MM.1S (cell line): ENCODE data around the gene SNX21.

ENCODE experiments used
- DNase-seq: peaks from one replicate; pipeline ENCODE4 v3.0.0-alpha.2; 2015
- H2AFZ ChIP-seq: fragments of 300-600 bp; sonication (generic); 2 replicates; pipeline ENCODE4 v1.6.0; 2016; ENCODE audit warnings: antibody characterized with exemption, low read length
- H3F3A ChIP-seq: fragments of 300-600 bp; sonication (generic); 2 replicates; pipeline ENCODE4 v1.6.1; 2016; ENCODE audit warnings: mild to moderate bottlenecking, antibody characterized with exemption, low read length, moderate library complexity, mixed read lengths; ENCODE audit not compliant: insufficient read depth
- H3K27ac ChIP-seq: fragments of 300-600 bp; sonication (generic); 2 replicates; pipeline ENCODE4 v1.5.1; 2016; ENCODE audit warnings: mild to moderate bottlenecking, low read length
- H3K27me3 ChIP-seq: fragments of 300-600 bp; sonication (generic); replicated peaks from 2 replicates; pipeline ENCODE4 v1.6.0; 2016; ENCODE audit warnings: low read length; ENCODE audit not compliant: insufficient read depth
- H3K36me3 ChIP-seq: fragments of 300-600 bp; sonication (generic); replicated peaks from 2 replicates; pipeline ENCODE4 v1.6.1; 2016; ENCODE audit warnings: mild to moderate bottlenecking, low read length, mixed read lengths; ENCODE audit not compliant: insufficient read depth
- H3K4me1 ChIP-seq: fragments of 300-600 bp; sonication (generic); 2 replicates; pipeline ENCODE4 v1.6.1; 2016; ENCODE audit warnings: low read length, mixed read lengths
- H3K4me2 ChIP-seq: fragments of 300-600 bp; sonication (generic); 2 replicates; pipeline ENCODE4 v1.6.0; 2016; ENCODE audit warnings: low read depth, low read length
- H3K4me3 ChIP-seq: fragments of 300-600 bp; sonication (generic); 2 replicates; pipeline ENCODE4 v1.5.1; 2016; ENCODE audit warnings: low read length, mixed read lengths
- H3K79me2 ChIP-seq: fragments of 300-600 bp; sonication (generic); 2 replicates; pipeline ENCODE4 v1.6.1; 2016; ENCODE audit warnings: mixed run types, low read length, mixed read lengths
- H3K9ac ChIP-seq: fragments of 300-600 bp; sonication (generic); 2 replicates; pipeline ENCODE4 v1.6.1; 2016; ENCODE audit warnings: low read length, mixed read lengths
- H3K9me2 ChIP-seq: fragments of 300-600 bp; sonication (generic); replicated peaks from 2 replicates; pipeline ENCODE4 v1.6.1; 2016; ENCODE audit warnings: mild to moderate bottlenecking, low read length, mixed read lengths; ENCODE audit not compliant: insufficient read depth
- H3K9me3 ChIP-seq: fragments of 300-600 bp; sonication (generic); replicated peaks from 2 replicates; pipeline ENCODE4 v1.6.1; 2016; ENCODE audit warnings: mild to moderate bottlenecking, low read length, mixed read lengths; ENCODE audit not compliant: insufficient read depth
- H4K20me1 ChIP-seq: fragments of 300-600 bp; sonication (generic); 2 replicates; pipeline ENCODE4 v1.6.1; 2016; ENCODE audit warnings: mild to moderate bottlenecking, low read length, moderate library complexity, mixed read lengths; ENCODE audit not compliant: insufficient read depth
- EZH2 ChIP-seq: fragments of 300-600 bp; sonication (generic); optimal IDR thresholded peaks from 2 replicates; pipeline ENCODE3; 2017; ENCODE audit warnings: low read depth, mild to moderate bottlenecking, antibody characterized with exemption, low read length, mixed read lengths
- EZH2phosphoT487 ChIP-seq: fragments of 300-600 bp; sonication (generic); IDR thresholded peaks from 2 replicates; pipeline ENCODE4 v1.6.1; 2018; ENCODE audit warnings: antibody characterized with exemption, low read length
- TF ChIP-seq, protein P1 (sequence below): fragments of 300-600 bp; sonication (generic); IDR thresholded peaks from 2 replicates; pipeline ENCODE4 v1.5.1; 2016; ENCODE audit warnings: antibody characterized with exemption, low read length, mixed read lengths

Gene SNX21, protein sequence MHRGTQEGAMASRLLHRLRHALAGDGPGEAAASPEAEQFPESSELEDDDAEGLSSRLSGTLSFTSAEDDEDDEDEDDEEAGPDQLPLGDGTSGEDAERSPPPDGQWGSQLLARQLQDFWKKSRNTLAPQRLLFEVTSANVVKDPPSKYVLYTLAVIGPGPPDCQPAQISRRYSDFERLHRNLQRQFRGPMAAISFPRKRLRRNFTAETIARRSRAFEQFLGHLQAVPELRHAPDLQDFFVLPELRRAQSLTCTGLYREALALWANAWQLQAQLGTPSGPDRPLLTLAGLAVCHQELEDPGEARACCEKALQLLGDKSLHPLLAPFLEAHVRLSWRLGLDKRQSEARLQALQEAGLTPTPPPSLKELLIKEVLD

DNA sequence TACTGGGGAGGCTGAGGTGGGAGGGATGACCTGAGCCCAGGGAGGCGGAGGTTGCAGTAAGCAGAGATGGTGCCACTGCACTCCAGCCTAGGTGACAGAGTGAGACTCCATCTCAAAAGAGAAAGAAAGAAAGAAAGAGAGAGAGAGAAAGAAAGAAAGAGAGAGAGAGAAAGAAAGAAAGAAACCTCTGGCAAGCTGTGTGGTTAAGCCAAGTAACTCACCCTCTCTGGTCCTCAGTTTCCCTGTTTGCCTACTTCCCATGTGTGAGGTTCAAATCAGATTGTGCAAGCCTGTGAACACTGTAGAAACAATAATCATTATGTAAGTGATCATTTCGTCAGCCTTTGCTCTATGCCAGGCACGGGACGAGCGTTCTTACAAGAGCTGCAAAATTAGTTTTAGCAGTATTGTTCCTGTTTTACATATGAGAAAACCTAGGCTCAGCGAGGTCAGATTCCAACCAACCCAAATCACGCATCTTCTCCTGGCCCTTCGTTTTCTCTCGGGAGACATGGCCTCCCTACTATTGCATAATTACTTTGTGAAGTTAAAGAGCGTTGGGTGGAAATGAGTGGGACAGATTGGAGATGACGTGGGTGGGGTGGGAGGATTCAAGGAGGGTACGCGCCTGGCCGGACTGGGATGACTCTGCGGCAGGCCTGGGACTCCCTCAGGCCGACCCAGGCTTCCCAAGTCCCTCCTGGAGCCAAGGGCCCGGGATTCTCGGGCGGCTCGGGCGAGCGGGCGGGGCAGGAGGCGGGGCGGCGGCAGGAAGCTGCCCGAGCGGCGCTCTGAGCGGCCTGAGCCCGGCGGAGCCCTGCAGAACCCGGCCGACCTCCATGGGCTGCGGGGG lies at the start of gene SNX21:
TSS of gene SNX21 (plus strand) at position 770 of the 853 bp plus-strand sequence. CDS start 121 bp downstream, outside the sequence.
- Histone ChIP-seq H3K36me3 (no peaks in the 10 kb centered on the region), H3K9ac (peak within 1 kb of the TSS; percentile 44; the same call in 1 of the 2 replicates), H3K79me2 (no peaks in the 10 kb centered on the region), H3K4me3 (peak within 1 kb of the TSS; percentile 69), H3K9me3 (no peaks in the 10 kb centered on the region), H3K4me1 (no peaks in the 10 kb centered on the region), H3K9me2 (no peaks in the 10 kb centered on the region), H3F3A (no peaks in the 10 kb centered on the region), H3K27me3 (no peaks in the 10 kb centered on the region), H2AFZ (peak within 1 kb of the TSS; percentile 88), H3K27ac (no peak within 1 kb of the TSS), H4K20me1 (no peaks in the 10 kb centered on the region), H3K4me2 (peak within 1 kb of the TSS; percentile 97)
- peak; percentile 18 for DNase-seq
- TF ChIP-seq, protein P1, sequence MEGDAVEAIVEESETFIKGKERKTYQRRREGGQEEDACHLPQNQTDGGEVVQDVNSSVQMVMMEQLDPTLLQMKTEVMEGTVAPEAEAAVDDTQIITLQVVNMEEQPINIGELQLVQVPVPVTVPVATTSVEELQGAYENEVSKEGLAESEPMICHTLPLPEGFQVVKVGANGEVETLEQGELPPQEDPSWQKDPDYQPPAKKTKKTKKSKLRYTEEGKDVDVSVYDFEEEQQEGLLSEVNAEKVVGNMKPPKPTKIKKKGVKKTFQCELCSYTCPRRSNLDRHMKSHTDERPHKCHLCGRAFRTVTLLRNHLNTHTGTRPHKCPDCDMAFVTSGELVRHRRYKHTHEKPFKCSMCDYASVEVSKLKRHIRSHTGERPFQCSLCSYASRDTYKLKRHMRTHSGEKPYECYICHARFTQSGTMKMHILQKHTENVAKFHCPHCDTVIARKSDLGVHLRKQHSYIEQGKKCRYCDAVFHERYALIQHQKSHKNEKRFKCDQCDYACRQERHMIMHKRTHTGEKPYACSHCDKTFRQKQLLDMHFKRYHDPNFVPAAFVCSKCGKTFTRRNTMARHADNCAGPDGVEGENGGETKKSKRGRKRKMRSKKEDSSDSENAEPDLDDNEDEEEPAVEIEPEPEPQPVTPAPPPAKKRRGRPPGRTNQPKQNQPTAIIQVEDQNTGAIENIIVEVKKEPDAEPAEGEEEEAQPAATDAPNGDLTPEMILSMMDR: no peak

DNA sequence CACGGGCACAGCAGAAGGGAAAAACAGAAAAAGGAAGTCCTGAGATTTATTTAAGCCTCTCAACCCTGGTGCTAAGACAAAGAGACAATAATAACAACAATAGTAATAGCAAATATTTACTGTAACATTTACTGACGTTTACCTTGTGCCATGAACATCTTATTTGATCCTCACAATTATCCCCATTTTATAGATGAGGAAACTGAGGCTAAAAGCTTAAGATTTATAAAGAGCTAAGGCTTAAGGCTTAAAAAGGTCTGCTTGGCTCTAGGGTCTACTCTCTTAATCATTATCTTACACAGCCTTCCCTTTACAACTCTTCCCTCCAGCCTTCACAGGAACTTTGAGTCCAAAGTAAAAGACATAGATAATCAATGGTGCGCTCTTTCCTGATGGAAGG lies 45.2 kb upstream of the SNX21 start:
- peaks cover 5% of the 10 kb centered on the region; the same call in 1 of the 2 replicates for H3K4me1 ChIP-seq
- no peak overlapping the region for H3K27ac ChIP-seq
- DNase-seq: no peak
- H4K20me1 ChIP-seq: no peaks in the 10 kb centered on the region
- TF ChIP-seq EZH2phosphoT487 (no peak), EZH2 (no peak)
- TF ChIP-seq, protein P1: no peak
- H3F3A ChIP-seq: no peaks in the 10 kb centered on the region
- peaks cover 13% of the 10 kb centered on the region for H3K79me2 ChIP-seq
- H3K9me2 ChIP-seq: no peaks in the 10 kb centered on the region
- no peaks in the 10 kb centered on the region for H3K9me3 ChIP-seq
- no peaks in the 10 kb centered on the region for H3K36me3 ChIP-seq
- H3K4me2 ChIP-seq: no peak overlapping the region
- no peak overlapping the region for H2AFZ ChIP-seq
- no peak overlapping the region for H3K9ac ChIP-seq
- H3K4me3 ChIP-seq: no peak overlapping the region
- no peaks in the 10 kb centered on the region for H3K27me3 ChIP-seq

DNA sequence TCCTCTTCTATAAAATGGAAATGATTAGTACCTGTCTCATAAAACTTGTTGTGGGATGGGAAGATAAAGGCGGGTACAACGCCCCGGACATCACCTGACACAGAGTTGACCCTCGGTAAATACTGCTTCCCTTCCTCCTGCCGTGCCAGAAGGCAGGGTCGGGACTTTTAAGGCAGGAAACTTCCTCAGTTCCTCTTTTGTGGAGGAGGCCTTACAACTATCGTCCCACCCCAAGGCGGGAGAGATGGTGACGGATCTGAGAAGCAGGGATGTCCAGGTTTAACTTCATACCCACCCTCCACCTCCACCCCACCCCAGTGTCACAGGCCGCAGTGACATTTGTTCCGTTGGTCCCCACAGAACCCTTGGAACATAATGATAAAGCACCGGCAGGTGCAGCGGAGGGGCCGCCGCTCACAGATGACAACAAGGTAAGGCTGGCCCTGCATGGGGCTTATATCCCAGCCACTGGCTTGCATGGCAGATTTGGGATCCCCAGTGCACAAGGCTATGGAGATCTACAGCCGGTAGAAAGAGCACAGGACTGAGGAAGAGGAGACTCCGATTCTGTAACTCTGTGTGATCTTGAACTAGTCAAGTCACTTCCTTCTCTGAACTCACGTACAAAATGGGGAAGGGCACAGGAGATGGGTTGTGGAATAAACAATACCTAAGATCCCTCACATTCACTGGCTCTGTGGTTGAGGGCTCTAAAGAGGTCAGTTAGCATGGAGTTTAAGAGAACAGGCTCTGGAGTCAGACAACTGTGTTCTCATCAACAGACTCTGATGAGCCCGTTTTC lies 41.1 kb upstream of the SNX21 start:
- no peaks in the 10 kb centered on the region for H3K9me2 ChIP-seq
- peaks cover 5% of the 10 kb centered on the region; the same call in 1 of the 2 replicates for H3K4me1 ChIP-seq
- H3K4me3 ChIP-seq: peak overlapping the region; percentile 93
- H3K27me3 ChIP-seq: no peaks in the 10 kb centered on the region
- peaks cover 13% of the 10 kb centered on the region for H3K79me2 ChIP-seq
- peak overlapping the region; percentile 67 for H3K4me2 ChIP-seq
- H3K36me3 ChIP-seq: no peaks in the 10 kb centered on the region
- peak overlapping the region; percentile 55; the same call in 1 of the 2 replicates for H3K27ac ChIP-seq
- H4K20me1 ChIP-seq: no peaks in the 10 kb centered on the region
- no peaks in the 10 kb centered on the region for H3K9me3 ChIP-seq
- TF ChIP-seq EZH2: no peak
- no peak for TF ChIP-seq EZH2phosphoT487
- TF ChIP-seq, protein P1: no peak
- peak overlapping the region; percentile 97 for H3K9ac ChIP-seq
- no peak for DNase-seq
- H3F3A ChIP-seq: no peaks in the 10 kb centered on the region
- peak overlapping the region; percentile 99 for H2AFZ ChIP-seq
